HepG2 (cell line): ENCODE data around the gene PTGIR. TPM values are rescaled to one million over a fixed set of nuclear protein-coding genes. Genes with fewer than 3 reads are reported as not detected.

Experiments
- ATAC-seq: fragments of 200-7000 bp; cut with Tn5 transposase; 3 replicates; pipeline ENCODE4 v1.9.1; 2020; ENCODE audit warnings: mild to moderate bottlenecking, moderate library complexity
- Bru-seq: library from RNA; stranded (reverse); fragments of 400-500 nt; gene quantifications from one replicate; lab custom pipeline; 2021; lab: Mats Ljungman, UMichigan
- BruChase-seq, 2 experiments: library from RNA; stranded (reverse); fragments of 400-500 nt; gene quantifications; one replicate each; lab custom pipeline; 2021; lab: Mats Ljungman, UMichigan
- BruUV-seq: library from RNA; stranded (reverse); fragments of 400-500 nt; replicated peaks from 2 replicates; lab custom pipeline; 2021; lab: Mats Ljungman, UMichigan
- CTCF ChIA-PET: fragments of 300-600 bp; formaldehyde crosslinking; extraction: SDS; loops from one replicate; lab custom pipeline; 2021; ENCODE audit warnings: low total read pairs, inconsistent platforms, low intra/inter-chr PET ratio; lab: Yijun Ruan, JAX
- POLR2A ChIA-PET: fragments of 350-600 bp; sonication (Branson Sonifier 250); formaldehyde crosslinking; loops from one replicate; lab custom pipeline; 2020; ENCODE audit warnings: antibody characterized with exemption, inconsistent platforms; lab: Yijun Ruan, JAX
- DNase-seq: peaks from one replicate; pipeline ENCODE4 v3.0.0-alpha.2; 2015; ENCODE audit warnings: low spot score
- FAIRE-seq: peaks from 3 replicates; lab custom pipeline; 2011; peaks lifted over from hg19 to GRCh38; lab: Jason Lieb, UNC
- H2AFZ ChIP-seq: one replicate; pipeline ENCODE4 v1.6.1; 2011; ENCODE audit warnings: low read length, inconsistent platforms
- H3K27ac ChIP-seq: fragments of 300-600 bp; 3 replicates; pipeline ENCODE4 v1.8.0; 2011; ENCODE audit warnings: mixed run types, mild to moderate bottlenecking, mixed read lengths, low read length, inconsistent platforms; ENCODE audit not compliant: insufficient read depth; ENCODE audit errors: extremely low read length
- H3K27me3 ChIP-seq, 2 experiments: fragments of 200-600 bp in 1 of 2; 2 replicates in 1 of 2; 3 replicates in 1 of 2; pipeline versions ENCODE4 v1.6.0 to v1.8.0; 2011; ENCODE audit warnings: low read length in 2 of 2, mild to moderate bottlenecking in 2 of 2, moderate library complexity in 2 of 2, inconsistent platforms in 1 of 2; ENCODE audit not compliant: insufficient read depth in 2 of 2, control insufficient read depth in 1 of 2
- H3K36me3 ChIP-seq, 2 experiments: fragments of 200-600 bp in 1 of 2; replicated peaks in 1 of 2; 2 replicates in 1 of 2; 3 replicates in 1 of 2; pipeline versions ENCODE4 v1.5.1 to v1.8.0; 2011; ENCODE audit warnings: low read length in 2 of 2, inconsistent platforms in 1 of 2; ENCODE audit not compliant: insufficient read depth in 2 of 2, control insufficient read depth in 1 of 2
- H3K4me1 ChIP-seq: 2 replicates; pipeline ENCODE4 v1.5.1; 2012; ENCODE audit warnings: low read length, inconsistent platforms; ENCODE audit not compliant: insufficient read depth
- H3K4me2 ChIP-seq: 2 replicates; pipeline ENCODE4 v1.6.0; 2011; ENCODE audit warnings: low read depth, low read length, inconsistent platforms
- H3K4me3 ChIP-seq, 3 experiments: fragments of 200-600 bp in 1 of 3; sonication (generic), shearing (Covaris generic) in 1 of 3; replicated peaks in 1 of 3; 2 replicates each; pipeline ENCODE4 v1.5.1; 2011 to 2016; ENCODE audit warnings: low read length in 3 of 3, inconsistent platforms in 2 of 3, low read depth in 2 of 3, mild to moderate bottlenecking in 2 of 3, control low read depth in 1 of 3, mixed read lengths in 1 of 3; ENCODE audit not compliant: insufficient read depth in 1 of 3
- H3K79me2 ChIP-seq: one replicate; pipeline ENCODE4 v1.6.1; 2011; ENCODE audit warnings: low read length, inconsistent platforms; ENCODE audit not compliant: insufficient read depth
- H3K9ac ChIP-seq: 2 replicates; pipeline ENCODE4 v1.6.0; 2011; ENCODE audit warnings: mild to moderate bottlenecking, low read depth, low read length, inconsistent platforms; ENCODE audit not compliant: insufficient read depth
- H3K9me3 ChIP-seq: 2 replicates; pipeline ENCODE4 v1.5.1; 2012; ENCODE audit warnings: mild to moderate bottlenecking, low read length
- H4K20me1 ChIP-seq: 2 replicates; pipeline ENCODE4 v1.6.0; 2011; ENCODE audit warnings: inconsistent platforms, mild to moderate bottlenecking, low read length, moderate library complexity; ENCODE audit not compliant: insufficient read depth
- ARNT2 ChIP-seq: sonication (generic); formaldehyde crosslinking; IDR thresholded peaks from 2 replicates; pipeline ENCODE4 v1.8.0; 2022; ENCODE audit warnings: mild to moderate bottlenecking, low read depth, missing genetic modification reagents, moderate library complexity
- JUN ChIP-seq: sonication (generic); formaldehyde crosslinking; IDR thresholded peaks from 2 replicates; pipeline ENCODE4 v1.4.0; 2020; ENCODE audit warnings: mild to moderate bottlenecking, missing genetic modification reagents
- WIZ ChIP-seq: sonication (generic); formaldehyde crosslinking; IDR thresholded peaks from 2 replicates; pipeline ENCODE4 v1.5.1; 2020; ENCODE audit warnings: mild to moderate bottlenecking, missing genetic modification reagents
- ZNF253 ChIP-seq: sonication (generic); formaldehyde crosslinking; IDR thresholded peaks from 2 replicates; pipeline ENCODE4 v1.8.0; 2022; ENCODE audit warnings: mild to moderate bottlenecking, missing genetic modification reagents, borderline replicate concordance
- ZNF274 ChIP-seq: sonication (generic); formaldehyde crosslinking; IDR thresholded peaks from 2 replicates; pipeline ENCODE4 v1.5.1; 2020; ENCODE audit warnings: mild to moderate bottlenecking, missing genetic modification reagents
- ZNF292 ChIP-seq: sonication (generic); formaldehyde crosslinking; IDR thresholded peaks from 2 replicates; pipeline ENCODE4 v1.8.1; 2022; ENCODE audit warnings: mild to moderate bottlenecking, low read depth, missing genetic modification reagents, borderline replicate concordance
- ZNF670 ChIP-seq: sonication (generic); formaldehyde crosslinking; IDR thresholded peaks from 2 replicates; pipeline ENCODE4 v1.8.0; 2022; ENCODE audit warnings: mild to moderate bottlenecking, missing genetic modification reagents, borderline replicate concordance
- ZNF781 ChIP-seq: sonication (generic); formaldehyde crosslinking; IDR thresholded peaks from 2 replicates; pipeline ENCODE4 v1.5.1; 2020; ENCODE audit warnings: borderline replicate concordance, mild to moderate bottlenecking, missing genetic modification reagents; ENCODE audit errors: not compliant biosample characterization
- WGBS: methylation state at CpG from one replicate; pipeline ENCODE4 v1.1.6; 2017; ENCODE audit warnings: low lambda C conversion rate; 5-methylcytosine and 5-hydroxymethylcytosine counted together
- in situ Hi-C: cut with HindIII; loops from 2 replicates; pipeline ENCODE4 v1.10.0; 2017; ENCODE audit warnings: low pct_unique_long_range_greater_than_20kb; ENCODE audit not compliant: extremely low pct_ligation_motif_present
- intact Hi-C: fragments of 100-400 bp; cut with micrococcal nuclease; formaldehyde crosslinking; loops from one replicate; pipeline ENCODE4 v1.10.0; 2022; ENCODE audit not compliant: unreplicated experiment
- long read RNA-seq, 2 experiments: library from RNA in 1 of 2; library from polyadenylated mRNA in 1 of 2; stranded (forward) in 1 of 2; unstranded in 1 of 2; transcript quantifications; one replicate each; pipeline ENCODE4 v2.0.0, GENCODE V29; 2019 to 2022
- polyA minus RNA-seq, 3 experiments: library from RNA; depleted of rRNA, polyadenylated mRNA; stranded (reverse); fragments of >200 nt; gene quantifications; 2 replicates each; pipeline ENCODE4 v1.2.3, GENCODE V29; 2011; ENCODE audit warnings: low replicate concordance in 1 of 3
- polyA plus RNA-seq, 8 experiments: library from polyadenylated mRNA; depleted of rRNA in 3 of 8; stranded (reverse) in 7 of 8; unstranded in 1 of 8; fragments of >200 nt; fragmentation: Illumina TruSeq in 4 of 8; extraction: Trizol in 4 of 8; gene quantifications; 2 replicates each; pipeline versions ENCODE4 v1.2.1 to v1.2.3, GENCODE V29; 2011 to 2016; ENCODE audit warnings: low read depth in 4 of 8, missing spikeins in 1 of 8, mixed read lengths in 1 of 8; ENCODE audit not compliant: insufficient read depth in 1 of 8
- total RNA-seq, 5 experiments: library from RNA; depleted of rRNA; stranded (reverse); fragments of >200 nt; fragmentation: Illumina TruSeq; extraction: Trizol; gene quantifications; 2 replicates each; pipeline ENCODE4 v1.2.3, GENCODE V29; 2016; ENCODE audit warnings: low read depth in 1 of 5
- TF ChIP-seq, protein P1 (sequence below): sonication (generic); formaldehyde crosslinking; IDR thresholded peaks from 2 replicates; pipeline ENCODE4 v1.4.0; 2020; ENCODE audit warnings: missing genetic modification reagents
- TF ChIP-seq, protein P2 (sequence below): sonication (generic); formaldehyde crosslinking; conservative IDR thresholded peaks from 2 replicates; pipeline ENCODE4 v1.4.0; 2020; ENCODE audit warnings: missing genetic modification reagents
- TF ChIP-seq, protein P3 (sequence below): sonication (generic); formaldehyde crosslinking; IDR thresholded peaks from 2 replicates; pipeline ENCODE4 v1.5.0; 2020; ENCODE audit warnings: missing genetic modification reagents, mild to moderate bottlenecking, borderline replicate concordance

Gene PTGIR, protein sequence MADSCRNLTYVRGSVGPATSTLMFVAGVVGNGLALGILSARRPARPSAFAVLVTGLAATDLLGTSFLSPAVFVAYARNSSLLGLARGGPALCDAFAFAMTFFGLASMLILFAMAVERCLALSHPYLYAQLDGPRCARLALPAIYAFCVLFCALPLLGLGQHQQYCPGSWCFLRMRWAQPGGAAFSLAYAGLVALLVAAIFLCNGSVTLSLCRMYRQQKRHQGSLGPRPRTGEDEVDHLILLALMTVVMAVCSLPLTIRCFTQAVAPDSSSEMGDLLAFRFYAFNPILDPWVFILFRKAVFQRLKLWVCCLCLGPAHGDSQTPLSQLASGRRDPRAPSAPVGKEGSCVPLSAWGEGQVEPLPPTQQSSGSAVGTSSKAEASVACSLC
- not detected in 2 replicates for total RNA-seq (2016; rRNA removed; fragmentation: Illumina TruSeq; extraction: Trizol)
- not detected in 2 replicates for total RNA-seq (2016; cell fraction: cytosol; rRNA removed; fragmentation: Illumina TruSeq; extraction: Trizol; ENCODE audit: low read depth)
- total RNA-seq (2016; cell fraction: insoluble cytoplasmic fraction; rRNA removed; fragmentation: Illumina TruSeq; extraction: Trizol), result not detected in 2 replicates
- not detected in 2 replicates for total RNA-seq (2016; cell fraction: membrane; rRNA removed; fragmentation: Illumina TruSeq; extraction: Trizol)
- not detected in 2 replicates for total RNA-seq (2016; cell fraction: nucleus; rRNA removed; fragmentation: Illumina TruSeq; extraction: Trizol)
- polyA plus RNA-seq (2011; rRNA removed), result not detected in 2 replicates
- not detected in 2 replicates for polyA plus RNA-seq (2011; cell fraction: cytosol; rRNA removed)
- not detected in 2 replicates for polyA plus RNA-seq (2011; cell fraction: nucleus; rRNA removed)
- not detected in 2 replicates for polyA plus RNA-seq (2012)
- not detected in 2 replicates for polyA plus RNA-seq (2016; cell fraction: cytosol; fragmentation: Illumina TruSeq; extraction: Trizol; ENCODE audit: low read depth)
- not detected in 2 replicates for polyA plus RNA-seq (2016; cell fraction: insoluble cytoplasmic fraction; fragmentation: Illumina TruSeq; extraction: Trizol; ENCODE audit: low read depth)
- polyA plus RNA-seq (2016; cell fraction: membrane; fragmentation: Illumina TruSeq; extraction: Trizol; ENCODE audit: low read depth), result not detected in 2 replicates
- not detected in 2 replicates for polyA plus RNA-seq (2016; cell fraction: nucleus; fragmentation: Illumina TruSeq; extraction: Trizol; ENCODE audit: insufficient read depth, low read depth)
- 0.09 TPM in 1 of 2 replicates, not detected in the other for polyA minus RNA-seq (2011; rRNA and poly(A)+ RNA removed; ENCODE audit: low replicate concordance)
- polyA minus RNA-seq (2011; cell fraction: cytosol; rRNA and poly(A)+ RNA removed), result not detected in 2 replicates
- polyA minus RNA-seq (2011; cell fraction: nucleus; rRNA and poly(A)+ RNA removed), result not detected in 2 replicates
- Bru-seq, nascent RNA, result not detected
- BruChase-seq, experiment 1, labeled RNA remaining after a 6-hour chase, result percentile 14 among the genes with signal in this experiment
- not detected for BruChase-seq, experiment 2, labeled RNA remaining after a 2-hour chase
- long read RNA-seq, experiment 1, result 0 reads
- long read RNA-seq, experiment 2, result 0 reads

DNA sequence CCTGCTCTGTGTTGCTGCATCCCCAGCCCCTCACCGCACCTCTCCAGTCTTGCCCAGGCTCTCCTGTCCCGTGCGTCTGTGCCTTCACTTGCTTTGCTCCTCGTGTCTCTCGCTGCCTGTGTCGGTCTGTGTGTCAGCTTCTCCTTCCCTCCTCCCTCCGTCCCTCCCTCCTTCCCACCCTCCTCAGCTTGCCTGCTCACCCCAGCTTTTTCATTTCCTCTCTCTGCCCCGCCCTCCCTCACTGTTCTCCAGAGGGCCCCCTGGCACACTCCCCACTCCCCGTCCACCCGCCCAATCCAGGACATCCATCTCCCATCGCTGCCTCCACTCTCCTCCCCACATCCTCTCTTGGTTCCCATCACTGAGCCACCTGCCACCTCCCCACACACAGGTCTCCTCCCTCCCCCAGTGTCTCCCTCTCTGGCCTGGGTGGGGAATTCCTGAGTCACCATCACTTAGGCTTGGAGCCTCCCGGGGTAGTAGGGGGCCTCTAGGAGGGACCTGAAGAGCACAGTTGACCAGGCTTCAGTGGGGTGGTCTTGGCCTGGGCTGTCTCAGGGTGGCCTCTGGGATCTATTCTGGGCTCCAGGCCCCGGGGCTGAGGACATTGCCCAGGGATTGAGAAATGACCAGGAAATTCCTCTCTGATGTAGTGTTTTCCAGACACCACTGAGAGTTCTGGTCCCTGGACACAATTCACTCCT, at the start of gene PTGIR:
TSS of gene PTGIR (minus strand) at position 132 of the 704 bp plus-strand sequence. CDS start 864 bp downstream, outside the sequence.
- no peak within 1 kb of the TSS for H2AFZ ChIP-seq
- no peak for TF ChIP-seq ZNF253 (CRISPR knock-in tag)
- no peak for TF ChIP-seq ZNF274 (CRISPR knock-in tag)
- no peak for TF ChIP-seq ZNF781 (CRISPR knock-in tag)
- no peak for TF ChIP-seq JUN (CRISPR knock-in tag)
- TF ChIP-seq ARNT2 (CRISPR knock-in tag), result no peak
- TF ChIP-seq, protein P1, sequence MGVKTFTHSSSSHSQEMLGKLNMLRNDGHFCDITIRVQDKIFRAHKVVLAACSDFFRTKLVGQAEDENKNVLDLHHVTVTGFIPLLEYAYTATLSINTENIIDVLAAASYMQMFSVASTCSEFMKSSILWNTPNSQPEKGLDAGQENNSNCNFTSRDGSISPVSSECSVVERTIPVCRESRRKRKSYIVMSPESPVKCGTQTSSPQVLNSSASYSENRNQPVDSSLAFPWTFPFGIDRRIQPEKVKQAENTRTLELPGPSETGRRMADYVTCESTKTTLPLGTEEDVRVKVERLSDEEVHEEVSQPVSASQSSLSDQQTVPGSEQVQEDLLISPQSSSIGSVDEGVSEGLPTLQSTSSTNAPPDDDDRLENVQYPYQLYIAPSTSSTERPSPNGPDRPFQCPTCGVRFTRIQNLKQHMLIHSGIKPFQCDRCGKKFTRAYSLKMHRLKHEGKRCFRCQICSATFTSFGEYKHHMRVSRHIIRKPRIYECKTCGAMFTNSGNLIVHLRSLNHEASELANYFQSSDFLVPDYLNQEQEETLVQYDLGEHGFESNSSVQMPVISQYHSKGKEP, result no peak
- TF ChIP-seq, protein P2, sequence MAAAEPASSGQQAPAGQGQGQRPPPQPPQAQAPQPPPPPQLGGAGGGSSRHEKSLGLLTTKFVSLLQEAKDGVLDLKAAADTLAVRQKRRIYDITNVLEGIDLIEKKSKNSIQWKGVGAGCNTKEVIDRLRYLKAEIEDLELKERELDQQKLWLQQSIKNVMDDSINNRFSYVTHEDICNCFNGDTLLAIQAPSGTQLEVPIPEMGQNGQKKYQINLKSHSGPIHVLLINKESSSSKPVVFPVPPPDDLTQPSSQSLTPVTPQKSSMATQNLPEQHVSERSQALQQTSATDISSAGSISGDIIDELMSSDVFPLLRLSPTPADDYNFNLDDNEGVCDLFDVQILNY, result no peak
- no peak for TF ChIP-seq ZNF670
- TF ChIP-seq ZNF292 (CRISPR knock-in tag), result no peak
- TF ChIP-seq, protein P3, sequence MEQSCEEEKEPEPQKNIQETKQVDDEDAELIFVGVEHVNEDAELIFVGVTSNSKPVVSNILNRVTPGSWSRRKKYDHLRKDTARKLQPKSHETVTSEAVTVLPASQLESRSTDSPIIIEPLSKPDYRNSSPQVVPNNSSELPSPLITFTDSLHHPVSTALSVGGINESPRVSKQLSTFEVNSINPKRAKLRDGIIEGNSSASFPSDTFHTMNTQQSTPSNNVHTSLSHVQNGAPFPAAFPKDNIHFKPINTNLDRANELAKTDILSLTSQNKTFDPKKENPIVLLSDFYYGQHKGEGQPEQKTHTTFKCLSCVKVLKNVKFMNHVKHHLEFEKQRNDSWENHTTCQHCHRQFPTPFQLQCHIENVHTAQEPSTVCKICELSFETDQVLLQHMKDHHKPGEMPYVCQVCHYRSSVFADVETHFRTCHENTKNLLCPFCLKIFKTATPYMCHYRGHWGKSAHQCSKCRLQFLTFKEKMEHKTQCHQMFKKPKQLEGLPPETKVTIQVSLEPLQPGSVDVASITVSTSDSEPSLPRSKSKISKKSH, result no peak
- TF ChIP-seq WIZ (CRISPR knock-in tag), result no peak

More for the DNA sequence above, at the start of gene PTGIR:
- Histone ChIP-seq H3K79me2 (no peaks in the 10 kb centered on the region), H3K9ac (no peak within 1 kb of the TSS), H3K27ac (no peak within 1 kb of the TSS), H3K9me3 (no peaks in the 10 kb centered on the region), H3K4me1 (peaks cover 33% of the 10 kb centered on the region), H3K4me2 (peak within 1 kb of the TSS; percentile 24; the same call in 1 of the 2 replicates), H3K27me3 (peaks cover 2 to 34% of the 10 kb centered on the region in 2 experiments; a peak in 4 of 5 replicates), H3K4me3 (peak within 1 kb of the TSS in 1 of 3 experiments; percentile 20; a peak in 1 of 6 replicates), H3K36me3 (no peaks in the 10 kb centered on the region), H4K20me1 (no peaks in the 10 kb centered on the region)
- intact Hi-C loops, result no loop called here
- ChIA-PET CTCF (interaction anchor here (1.1 to 1.5 kb wide), 2 partner anchors 8 to 36 kb away, joined by 4 to 5 read pairs; partner anchors contain the start of gene DACT3), POLR2A (no interaction called here)
- WGBS, result 26% methylated on average over 13 of the region's 13 CpGs
- in situ Hi-C loops, result no loop called here
- DNase-seq (no peak), FAIRE-seq (no peak), ATAC-seq (peak; percentile 57)
- BruUV-seq, result no TSS peak
